IMR-90 (cell line): ENCODE data around the gene TSEN54. TPM values are rescaled to one million over a fixed set of nuclear protein-coding genes. Genes with fewer than 3 reads are reported as not detected.
"Not testable (repeated sequence)": the region's sequence is repeated elsewhere in the genome, so short reads cannot be mapped to it uniquely, and the experiment has no call there.

Experiments
- ATAC-seq: fragments of 200-7000 bp; cut with Tn5 transposase; 2 replicates; pipeline ENCODE4 v1.9.1; 2020; ENCODE audit warnings: low read depth, mild to moderate bottlenecking, moderate library complexity
- BruUV-seq: library from RNA; stranded (reverse); fragments of 400-500 nt; replicated peaks from 2 replicates; lab custom pipeline; 2021; lab: Mats Ljungman, UMichigan
- CTCF ChIA-PET: fragments of 300-600 bp; formaldehyde crosslinking; extraction: SDS; loops from one replicate; lab custom pipeline; 2021; ENCODE audit warnings: antibody characterized with exemption; lab: Yijun Ruan, JAX
- POLR2A ChIA-PET: fragments of 300-600 bp; sonication (Branson Sonifier 250); formaldehyde crosslinking; loops from one replicate; lab custom pipeline; 2022; ENCODE audit warnings: antibody characterized with exemption; ENCODE audit not compliant: unreplicated experiment; lab: Charles Lee
- DNase-seq: peaks from one replicate; pipeline ENCODE4 v3.0.0; 2013
- H2AFZ ChIP-seq: replicated peaks from 2 replicates; pipeline ENCODE3; 2013; ENCODE audit warnings: low read length, mild to moderate bottlenecking; ENCODE audit not compliant: poor library complexity
- H2AK5ac ChIP-seq: 2 replicates; pipeline ENCODE4 v1.6.1; 2013; ENCODE audit warnings: low read depth, low read length, inconsistent platforms
- H2AK9ac ChIP-seq: replicated peaks from 2 replicates; pipeline ENCODE3; 2013; ENCODE audit warnings: mild to moderate bottlenecking, low read depth, low read length, moderate library complexity; ENCODE audit not compliant: poor library complexity
- H2BK120ac ChIP-seq: 2 replicates; pipeline ENCODE4 v1.6.1; 2013; ENCODE audit warnings: low read depth, low read length, inconsistent platforms
- H2BK15ac ChIP-seq: 3 replicates; pipeline ENCODE4 v1.6.1; 2013; ENCODE audit warnings: low read depth, low read length, inconsistent platforms
- H2BK20ac ChIP-seq: 2 replicates; pipeline ENCODE4 v1.6.1; 2013; ENCODE audit warnings: low read depth, mild to moderate bottlenecking, inconsistent platforms, low read length, moderate library complexity
- H2BK5ac ChIP-seq: 2 replicates; pipeline ENCODE4 v1.6.1; 2013; ENCODE audit warnings: mild to moderate bottlenecking, low read depth, low read length, inconsistent platforms; ENCODE audit not compliant: poor library complexity, severe bottlenecking
- H3K14ac ChIP-seq: replicated peaks from 2 replicates; pipeline ENCODE4 v1.6.1; 2013; ENCODE audit warnings: low read depth, low read length, inconsistent platforms
- H3K18ac ChIP-seq: 2 replicates; pipeline ENCODE4 v1.6.1; 2013; ENCODE audit warnings: low read depth, low read length, control low read depth
- H3K23ac ChIP-seq: 2 replicates; pipeline ENCODE4 v1.6.1; 2013; ENCODE audit warnings: low read depth, low read length, inconsistent platforms
- H3K27ac ChIP-seq: 2 replicates; pipeline ENCODE4 v1.5.1; 2013; ENCODE audit warnings: mild to moderate bottlenecking, control low read depth, low read length; ENCODE audit not compliant: insufficient read depth
- H3K27me3 ChIP-seq: 2 replicates; pipeline ENCODE4 v1.6.1; 2013; ENCODE audit warnings: low read length; ENCODE audit not compliant: control insufficient read depth, insufficient read depth
- H3K36me3 ChIP-seq: 2 replicates; pipeline ENCODE4 v1.6.1; 2013; ENCODE audit warnings: low read length, mixed read lengths; ENCODE audit not compliant: control insufficient read depth, insufficient read depth
- H3K4ac ChIP-seq: 2 replicates; pipeline ENCODE4 v1.6.1; 2013; ENCODE audit warnings: low read depth, low read length, inconsistent platforms
- H3K4me1 ChIP-seq: 2 replicates; pipeline ENCODE4 v1.6.1; 2013; ENCODE audit warnings: low read length, mixed read lengths; ENCODE audit not compliant: control insufficient read depth, insufficient read depth
- H3K4me2 ChIP-seq: 2 replicates; pipeline ENCODE4 v1.6.1; 2013; ENCODE audit warnings: low read depth, mild to moderate bottlenecking, control low read depth, low read length, moderate library complexity
- H3K4me3 ChIP-seq: 2 replicates; pipeline ENCODE4 v1.5.1; 2013; ENCODE audit warnings: low read depth, mild to moderate bottlenecking, control low read depth, low read length, moderate library complexity; ENCODE audit not compliant: insufficient read depth
- H3K56ac ChIP-seq: 2 replicates; pipeline ENCODE4 v1.6.1; 2013; ENCODE audit warnings: low read length, inconsistent platforms; ENCODE audit not compliant: insufficient read depth; ENCODE audit errors: extremely low read depth
- H3K79me1 ChIP-seq, 2 experiments: 2 replicates each; pipeline ENCODE4 v1.6.1; 2013; ENCODE audit warnings: low read length in 2 of 2, inconsistent platforms in 1 of 2, low read depth in 1 of 2
- H3K9ac ChIP-seq: 2 replicates; pipeline ENCODE4 v1.6.1; 2013; ENCODE audit warnings: low read depth, low read length, control low read depth
- H3K9me1 ChIP-seq: 2 replicates; pipeline ENCODE4 v1.6.1; 2013; ENCODE audit warnings: low read length, inconsistent platforms; ENCODE audit not compliant: insufficient read depth
- H3K9me3 ChIP-seq: 2 replicates; pipeline ENCODE4 v1.6.1; 2013; ENCODE audit warnings: low read length; ENCODE audit not compliant: control insufficient read depth, insufficient read depth
- H4K20me1 ChIP-seq: 2 replicates; pipeline ENCODE4 v1.6.1; 2013; ENCODE audit warnings: low read length, inconsistent platforms; ENCODE audit not compliant: insufficient read depth
- H4K5ac ChIP-seq: 2 replicates; pipeline ENCODE4 v1.6.1; 2013; ENCODE audit warnings: mild to moderate bottlenecking, low read depth, low read length, control low read depth
- H4K8ac ChIP-seq, 2 experiments: 2 replicates each; pipeline ENCODE4 v1.6.1; 2013; ENCODE audit warnings: low read depth in 2 of 2, low read length in 2 of 2, control low read depth in 1 of 2, inconsistent platforms in 1 of 2
- H4K91ac ChIP-seq: 2 replicates; pipeline ENCODE4 v1.6.1; 2013; ENCODE audit warnings: low read depth, low read length, inconsistent platforms; ENCODE audit not compliant: insufficient read depth
- WGBS, 2 experiments: methylation state at CpG; one replicate each; pipeline versions ENCODE4 v1.1.5 to v1.1.7; 2013; ENCODE audit warnings: missing lambda C conversion rate in 2 of 2; ENCODE audit not compliant: insufficient read length in 1 of 2; ENCODE audit errors: extremely low coverage in 2 of 2; 5-methylcytosine and 5-hydroxymethylcytosine counted together
- dilution Hi-C: fragments of 300-500 bp; cut with HindIII; formaldehyde crosslinking; loops from one replicate; pipeline ENCODE4 v1.14.3; 2018; ENCODE audit warnings: low sequenced_read_pairs; ENCODE audit not compliant: unreplicated experiment
- in situ Hi-C: fragments of 300-500 bp; cut with MboI; formaldehyde crosslinking; loops from 3 replicates; pipeline ENCODE4 v1.14.3; 2019; ENCODE audit warnings: low sequenced_read_pairs, inconsistent platforms, mixed read lengths
- intact Hi-C: fragments of 100-400 bp; cut with micrococcal nuclease; formaldehyde crosslinking; loops from 2 replicates; pipeline ENCODE4 v1.10.0; 2022
- polyA plus RNA-seq, 3 experiments: library from polyadenylated mRNA; depleted of rRNA; stranded (reverse); fragments of >200 nt; gene quantifications; 2 replicates each; pipeline ENCODE4 v1.2.3, GENCODE V29; 2012; ENCODE audit warnings: low replicate concordance in 1 of 3
- total RNA-seq: library from RNA; depleted of rRNA; stranded (reverse); fragments of >200 nt; gene quantifications from 2 replicates; pipeline ENCODE4 v1.2.3, GENCODE V29; 2012

Gene TSEN54
- total and polyA plus RNA-seq, 2 of the 4 experiments (the other 2 are of a cell fraction) = 7.2 to 14.9 TPM

DNA sequence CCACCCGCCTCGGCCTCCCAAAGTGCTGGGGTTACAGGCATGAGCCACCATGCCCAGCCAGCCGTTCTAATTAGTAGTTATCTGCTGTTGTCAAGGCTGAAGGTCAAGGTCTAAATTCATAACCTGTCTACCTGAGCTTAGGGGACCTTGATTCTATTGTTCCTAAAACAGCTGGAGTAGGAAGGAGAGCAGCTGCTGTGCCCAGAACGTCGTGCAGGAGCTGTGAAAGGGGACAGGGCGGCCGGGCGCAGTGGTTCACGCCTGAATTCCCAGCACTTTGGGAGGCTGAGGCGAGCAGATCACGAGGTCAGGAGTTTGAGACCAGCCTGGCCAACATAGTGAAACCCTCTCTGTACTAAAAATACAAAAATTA, 38.9 kb upstream of the TSEN54 start:
- H3K14ac ChIP-seq, H4K91ac ChIP-seq, H3K4me3 ChIP-seq, H3K9me1 ChIP-seq, H3K23ac ChIP-seq, H3K4me2 ChIP-seq, H3K4ac ChIP-seq, dilution Hi-C loops, CTCF ChIA-PET, intact Hi-C loops, H3K27ac ChIP-seq, H2BK5ac ChIP-seq, H2BK120ac ChIP-seq, BruUV-seq, H3K9me3 ChIP-seq, ATAC-seq, H4K8ac ChIP-seq, H2AK5ac ChIP-seq, DNase-seq, POLR2A ChIA-PET, H2BK15ac ChIP-seq, H2BK20ac ChIP-seq, H4K5ac ChIP-seq, H3K4me1 ChIP-seq, H2AFZ ChIP-seq, H3K18ac ChIP-seq, H3K9ac ChIP-seq, H3K27me3 ChIP-seq, H2AK9ac ChIP-seq, H3K56ac ChIP-seq, in situ Hi-C loops: not testable (repeated sequence)
- WGBS, 2 experiments = 94% methylated on average over 6 of the region's 11 CpGs; no CpG with 5 or more reads in 1 of the 2 experiments
- Histone ChIP-seq H3K79me1 (peaks cover 22 to 54% of the 10 kb centered on the region in 2 experiments), H3K36me3 (peaks cover 12% of the 10 kb centered on the region; the same call in 1 of the 2 replicates), H4K20me1 (peaks cover 33% of the 10 kb centered on the region)
